GM12873 (cell line): ENCODE results near the gene CRTC3.

ENCODE experiments used
- TF ChIP-seq, protein P1 (sequence below): IDR thresholded peaks from 2 replicates; pipeline ENCODE4 v1.5.1; 2012; ENCODE audit warnings: low read depth, mild to moderate bottlenecking, moderate library complexity, low read length, control low read depth; ENCODE audit not compliant: insufficient read depth; ENCODE audit errors: missing control alignments

The CRTC3 gene

GRCh38 chr15:90659481-90659880 is 129.8 kb downstream of the CRTC3 start:
- TF ChIP-seq, protein P1, sequence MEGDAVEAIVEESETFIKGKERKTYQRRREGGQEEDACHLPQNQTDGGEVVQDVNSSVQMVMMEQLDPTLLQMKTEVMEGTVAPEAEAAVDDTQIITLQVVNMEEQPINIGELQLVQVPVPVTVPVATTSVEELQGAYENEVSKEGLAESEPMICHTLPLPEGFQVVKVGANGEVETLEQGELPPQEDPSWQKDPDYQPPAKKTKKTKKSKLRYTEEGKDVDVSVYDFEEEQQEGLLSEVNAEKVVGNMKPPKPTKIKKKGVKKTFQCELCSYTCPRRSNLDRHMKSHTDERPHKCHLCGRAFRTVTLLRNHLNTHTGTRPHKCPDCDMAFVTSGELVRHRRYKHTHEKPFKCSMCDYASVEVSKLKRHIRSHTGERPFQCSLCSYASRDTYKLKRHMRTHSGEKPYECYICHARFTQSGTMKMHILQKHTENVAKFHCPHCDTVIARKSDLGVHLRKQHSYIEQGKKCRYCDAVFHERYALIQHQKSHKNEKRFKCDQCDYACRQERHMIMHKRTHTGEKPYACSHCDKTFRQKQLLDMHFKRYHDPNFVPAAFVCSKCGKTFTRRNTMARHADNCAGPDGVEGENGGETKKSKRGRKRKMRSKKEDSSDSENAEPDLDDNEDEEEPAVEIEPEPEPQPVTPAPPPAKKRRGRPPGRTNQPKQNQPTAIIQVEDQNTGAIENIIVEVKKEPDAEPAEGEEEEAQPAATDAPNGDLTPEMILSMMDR = no peak

DNA sequence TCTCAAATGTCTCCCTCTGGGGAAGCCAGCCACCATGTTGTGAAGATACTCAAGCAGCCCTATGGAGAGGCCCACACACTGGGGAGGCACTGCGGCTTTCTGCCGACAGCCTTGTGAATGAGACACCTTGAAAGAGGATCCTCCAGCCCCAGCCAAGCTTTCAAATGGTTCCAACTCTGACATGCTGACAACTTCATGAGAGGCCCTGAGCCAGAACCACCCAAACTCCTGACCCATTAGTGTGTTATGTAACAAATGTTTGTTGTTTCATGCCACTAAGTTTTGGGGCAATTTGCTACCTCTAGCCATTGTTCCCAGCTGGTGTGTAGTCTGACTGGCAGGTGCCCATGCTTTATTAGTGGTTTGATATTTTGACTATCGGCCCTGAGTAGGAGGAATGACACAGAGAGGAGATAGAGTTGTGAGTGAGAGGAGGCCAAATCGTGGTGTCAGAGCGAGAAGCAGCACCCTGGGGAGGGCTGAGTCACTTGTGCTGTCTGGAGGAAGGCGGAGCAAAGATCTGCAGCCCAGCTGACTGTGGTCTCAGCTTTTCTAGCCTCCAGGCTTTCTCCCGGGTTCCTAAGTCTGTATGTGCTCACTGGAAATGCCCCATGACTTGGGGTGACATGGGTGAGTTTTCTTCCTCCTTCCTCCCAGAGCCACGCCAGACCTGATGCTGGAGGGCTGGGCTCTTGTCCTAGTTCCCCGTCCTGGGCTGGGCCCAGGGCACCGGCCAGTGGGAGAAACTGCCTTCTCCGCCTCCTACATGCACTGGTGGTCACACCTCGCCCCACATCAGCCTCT is 130.7 kb downstream of the CRTC3 start:
- TF ChIP-seq, protein P1 = no peak

DNA sequence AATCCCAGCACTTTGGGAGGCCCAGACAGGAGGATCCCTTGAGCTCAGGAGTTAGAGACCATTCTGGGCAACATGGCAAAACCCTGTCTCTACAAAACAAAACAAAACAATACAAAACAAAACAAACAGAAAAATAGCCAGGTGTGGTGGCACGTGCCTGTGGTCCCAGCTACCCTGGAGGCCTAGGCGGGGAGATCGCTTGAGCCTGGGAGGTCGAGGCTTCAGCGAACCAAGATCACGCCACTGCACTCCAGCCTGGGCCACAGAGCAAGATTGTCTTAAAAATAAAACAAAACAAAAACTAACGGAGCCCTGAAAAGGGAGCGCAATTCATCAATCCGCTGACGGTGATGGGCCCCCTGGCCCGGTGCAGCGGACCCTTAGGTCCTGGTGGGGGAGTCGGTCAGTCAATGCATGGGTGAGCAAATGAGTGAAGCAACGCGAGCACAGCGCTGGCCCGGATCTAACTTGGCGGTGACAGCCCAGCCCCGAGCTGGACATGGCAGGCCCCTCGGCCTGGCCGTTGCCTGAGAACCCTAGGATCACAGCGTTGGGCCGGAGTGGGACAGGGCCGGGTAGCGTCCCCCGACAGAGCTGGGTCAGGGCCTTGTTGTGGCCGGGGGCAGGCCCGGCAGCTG is 135.0 kb downstream of the CRTC3 start:
- TF ChIP-seq, protein P1 = no peak

- TF ChIP-seq, protein P1 = no peak
These were observed 135.8 kb downstream of the CRTC3 start for GRCh38 chr15:90665288-90666134.

DNA sequence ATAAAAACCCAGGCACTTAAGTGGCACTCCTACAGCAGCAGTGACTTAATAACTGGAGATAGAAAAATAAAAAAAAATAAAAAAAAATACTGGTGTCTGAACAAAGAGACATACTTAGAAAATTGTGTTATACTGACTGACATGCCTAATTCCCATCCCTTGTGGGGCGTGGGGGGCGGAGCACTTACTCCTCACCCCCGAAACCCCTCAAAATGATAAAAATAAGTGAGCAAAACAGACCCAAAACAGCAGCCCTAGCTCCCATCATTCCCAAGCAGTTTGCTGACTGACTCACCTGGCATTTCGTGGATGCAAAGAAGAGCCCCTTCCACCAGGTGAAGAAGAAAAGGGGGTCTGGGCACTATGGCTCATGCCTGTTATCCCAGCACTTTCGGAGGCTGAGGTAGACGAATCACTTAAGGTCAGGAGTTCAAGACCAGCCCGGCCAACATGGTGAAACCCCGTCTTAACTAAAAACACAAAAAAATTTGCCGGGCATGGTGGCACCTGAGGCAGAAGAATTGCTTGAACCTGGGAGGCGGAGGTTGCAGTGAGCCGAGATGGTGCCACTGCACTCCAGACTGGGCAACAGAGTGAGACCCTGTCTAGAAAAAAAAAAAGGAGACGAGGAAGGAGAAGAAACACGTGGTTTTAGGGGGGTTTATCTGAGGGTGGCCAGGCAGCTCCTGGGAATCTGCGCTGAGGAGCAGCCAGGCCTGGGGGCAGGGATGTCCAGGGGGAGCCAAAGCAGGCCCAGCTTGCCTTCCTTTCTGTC is 136.6 kb downstream of the CRTC3 start:
- TF ChIP-seq, protein P1 = no peak

DNA sequence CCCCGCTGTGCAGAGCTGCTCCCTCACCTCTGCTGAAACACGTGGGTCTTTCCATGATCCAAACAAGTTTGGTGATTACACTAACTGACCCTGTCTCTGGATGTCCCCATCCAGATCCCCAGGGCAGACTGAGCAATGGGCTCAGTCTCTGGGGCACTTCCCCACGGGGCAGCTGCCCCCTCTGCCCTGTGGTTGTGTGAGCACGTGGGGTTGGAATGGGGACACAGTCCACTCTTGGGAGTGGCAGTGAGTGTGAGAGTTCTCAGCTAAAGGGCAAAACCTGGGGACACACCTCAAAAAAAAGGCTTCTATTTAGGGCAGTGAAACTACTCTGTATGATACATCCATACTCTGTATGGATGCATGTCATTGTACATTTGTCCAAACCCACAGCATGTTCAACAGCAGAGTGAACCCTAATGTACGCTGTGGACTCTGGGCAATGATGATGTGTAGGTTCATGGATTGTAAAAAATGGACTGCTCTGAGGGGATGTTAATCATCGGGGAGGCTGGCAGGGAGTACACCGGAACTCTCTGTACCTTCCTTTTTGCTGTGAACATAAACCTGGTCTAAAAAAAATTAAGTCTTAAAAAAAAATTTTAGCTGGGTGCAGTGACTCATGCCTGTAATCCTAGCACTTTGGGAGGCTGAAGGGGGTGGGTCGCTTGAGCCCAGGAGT is 137.5 kb downstream of the CRTC3 start:
- TF ChIP-seq, protein P1 = no peak
